Stimulated activated CD4-positive, alpha-beta T cell treated with anti-CD3 and anti-CD28 coated beads, Interleukin-15, amount 100 ng/mL, for 1 hour (primary cell): ENCODE measurements around the gene SNHG17.
"Not testable (repeated sequence)": the region's sequence is repeated elsewhere in the genome, so short reads cannot be mapped to it uniquely, and the experiment has no call there.

Experiments
- DNase-seq, 2 donors: peaks; one replicate each; pipeline ENCODE4 v3.0.0-alpha.2; 2020; ENCODE audit warnings: low read depth in 1 of 2, low spot score in 1 of 2

Gene SNHG17

GRCh38 chr20:38421915-38422314, 13.2 kb downstream of the SNHG17 start:
- no peak for DNase-seq

DNA sequence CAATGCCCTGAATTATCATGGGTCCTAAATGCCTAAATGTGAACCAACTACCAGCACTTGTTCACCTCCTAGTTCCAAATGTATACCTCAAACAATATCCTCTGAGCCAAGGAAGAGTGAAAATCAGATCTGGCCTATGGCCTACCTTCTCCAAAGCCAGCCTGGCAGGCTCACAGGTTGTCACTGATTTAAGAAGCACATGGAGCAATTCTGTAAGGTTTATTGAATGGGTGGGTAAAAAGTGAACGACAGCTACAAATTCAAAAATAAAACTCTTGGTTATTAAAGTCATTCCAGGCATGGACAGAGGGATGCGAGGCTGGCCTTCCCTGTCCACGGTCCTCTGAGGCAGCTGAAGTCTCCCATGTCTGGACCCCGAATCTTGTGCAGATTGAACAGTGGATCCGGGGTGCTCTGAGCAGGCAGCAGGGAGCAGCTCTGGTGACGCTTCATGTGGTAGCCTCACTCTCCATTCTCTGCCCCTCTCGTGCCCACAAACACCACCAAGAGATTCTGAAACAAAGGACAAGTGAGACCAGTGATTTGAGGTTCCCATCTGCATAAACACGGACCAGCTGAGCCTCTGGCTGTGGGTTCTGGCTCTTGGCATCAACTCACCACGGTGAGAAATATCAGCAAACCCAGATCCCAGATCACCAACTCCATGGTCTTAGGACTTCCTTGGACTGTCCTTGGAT, 14.6 kb downstream of the SNHG17 start:
- no peak for DNase-seq

DNA sequence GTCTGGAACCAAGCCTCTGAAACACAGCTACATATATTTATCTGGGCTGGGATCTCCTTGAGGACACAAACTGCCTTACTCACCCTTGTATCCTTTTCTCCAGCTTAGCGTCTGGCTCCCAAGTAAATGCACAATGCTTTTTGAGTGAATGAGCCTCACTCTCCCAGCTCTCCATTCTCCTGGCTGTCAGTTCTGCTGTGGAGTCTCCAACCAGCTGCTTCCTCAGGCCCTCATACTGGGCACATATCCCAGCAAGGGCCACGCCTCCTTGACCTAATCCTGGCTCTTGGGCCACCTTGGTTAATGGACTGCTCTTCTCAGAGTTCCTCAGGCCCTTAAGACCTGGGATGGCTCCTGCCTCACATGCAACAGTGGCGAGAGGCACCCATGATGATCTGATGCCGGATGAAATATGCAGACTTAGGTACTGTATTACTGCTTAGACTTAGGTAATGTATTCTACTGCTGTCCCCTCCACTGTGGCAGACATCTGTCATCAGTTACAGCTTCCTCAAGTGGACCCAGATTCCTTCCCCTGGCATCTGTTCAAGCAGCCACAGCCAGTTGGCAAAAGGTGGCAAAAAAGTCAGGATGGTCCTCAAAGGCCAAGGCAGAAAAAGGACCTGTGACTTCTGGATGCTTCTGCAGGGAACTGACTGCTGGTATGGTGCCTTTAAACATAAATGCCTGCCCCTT, 16.5 kb downstream of the SNHG17 start:
- DNase-seq: no peak

GRCh38 chr20:38414769-38415450, 20.2 kb downstream of the SNHG17 start:
- no peak for DNase-seq

DNA sequence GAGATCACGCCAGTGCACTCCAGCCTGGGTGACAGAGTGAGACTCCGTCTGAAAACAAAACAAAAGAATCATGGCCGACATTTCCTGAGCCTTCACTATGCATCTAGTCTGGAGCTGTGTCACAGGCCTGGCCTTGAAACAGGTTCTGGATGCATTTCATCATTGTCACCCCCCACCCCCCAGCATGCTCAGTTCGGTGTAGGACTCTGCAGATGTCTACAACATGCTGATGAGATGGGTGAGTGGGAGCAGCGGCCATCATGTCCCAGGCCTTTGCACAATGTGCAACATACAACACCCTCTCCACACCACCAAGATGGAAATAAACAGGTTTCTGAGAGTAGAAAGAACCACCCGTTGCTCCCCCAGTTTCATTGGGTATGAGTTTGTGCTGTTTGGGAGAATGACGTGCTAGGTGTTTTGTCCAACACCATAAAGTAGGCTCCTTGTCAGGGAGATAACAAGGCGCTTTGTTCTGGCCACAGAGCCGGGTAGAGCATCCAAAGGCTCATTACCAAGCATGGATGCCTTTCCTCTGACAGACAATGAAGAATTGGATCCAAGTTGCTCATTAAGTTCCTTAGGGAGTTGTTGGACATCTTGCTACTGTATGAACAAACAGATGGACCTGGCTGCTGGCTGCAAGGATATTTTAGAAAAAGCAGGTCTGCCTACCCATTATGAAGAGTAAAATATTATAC, 22.1 kb downstream of the SNHG17 start:
- DNase-seq: no peak

DNA sequence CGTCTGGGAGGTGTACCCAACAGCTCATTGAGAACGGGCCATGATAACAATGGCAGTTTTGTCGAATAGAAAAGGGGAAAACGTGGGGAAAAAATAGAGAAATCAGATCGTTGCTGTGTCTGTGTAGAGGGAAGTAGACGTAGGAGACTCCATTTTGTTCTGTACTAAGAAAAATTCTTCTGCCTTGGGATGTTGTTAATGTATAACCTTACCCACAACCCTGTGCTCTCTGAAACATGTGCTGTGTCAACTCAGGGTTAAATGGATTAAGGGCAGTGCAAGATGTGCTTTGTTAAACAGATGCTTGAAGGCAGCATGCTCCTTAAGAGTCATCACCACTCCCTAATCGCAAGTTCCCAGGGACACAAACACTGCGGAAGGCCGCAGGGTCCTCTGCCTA, 27.3 kb downstream of the SNHG17 start:
- not testable (repeated sequence) for DNase-seq

DNA sequence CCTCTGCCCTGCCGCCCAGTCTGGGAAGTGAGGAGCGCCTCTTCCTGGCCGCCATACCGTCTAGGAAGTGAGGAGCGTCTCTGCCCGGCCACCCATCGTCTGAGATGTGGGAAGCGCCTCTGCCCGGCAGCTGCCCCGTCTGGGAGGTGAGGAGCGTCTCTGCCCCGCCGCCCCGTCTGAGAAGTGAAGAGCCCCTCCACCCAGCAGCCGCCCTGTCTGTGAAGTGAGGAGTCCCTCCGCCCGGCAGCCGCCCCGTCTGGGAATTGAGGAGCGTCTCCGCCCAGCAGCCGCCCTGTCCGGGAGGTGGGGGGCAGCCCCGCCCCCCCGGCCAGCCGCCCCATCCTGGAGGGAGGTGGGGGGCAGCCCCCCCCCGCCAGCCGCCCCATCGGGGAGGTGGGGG, 27.8 kb downstream of the SNHG17 start:
- no peak for DNase-seq

- DNase-seq: no peak
Measured at GRCh38 chr20:38406476-38406875, 28.7 kb downstream of the SNHG17 start.

DNA sequence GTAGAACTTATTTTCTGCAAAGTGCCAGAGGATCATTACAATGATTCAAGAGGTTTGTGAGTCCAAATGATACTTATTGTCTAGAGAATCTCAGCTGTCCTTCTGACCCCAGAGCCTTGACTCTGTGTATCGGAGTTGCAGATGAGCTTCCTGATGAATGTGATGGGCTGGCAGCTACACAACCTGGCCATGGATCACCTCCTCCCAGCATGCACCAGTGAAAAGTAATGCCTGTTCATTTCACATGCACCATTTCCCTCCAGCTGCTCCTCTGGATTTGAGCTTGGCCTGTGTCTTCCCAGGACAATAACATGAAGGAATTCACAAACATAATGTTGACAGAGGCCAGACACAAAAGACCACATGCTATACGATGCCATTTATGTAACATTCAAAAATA, 30.0 kb downstream of the SNHG17 start:
- no peak for DNase-seq

GRCh38 chr20:38404016-38404415, 31.1 kb downstream of the SNHG17 start:
- DNase-seq: no peak

- DNase-seq: no peak
Measured at GRCh38 chr20:38402816-38403215, 32.3 kb downstream of the SNHG17 start.

GRCh38 chr20:38402089-38402488, 33.0 kb downstream of the SNHG17 start:
- no peak for DNase-seq

- DNase-seq: not testable (repeated sequence)
Measured at GRCh38 chr20:38395751-38396395, 39.3 kb downstream of the SNHG17 start.

GRCh38 chr20:38395165-38395564, 40.0 kb downstream of the SNHG17 start:
- no peak for DNase-seq

GRCh38 chr20:38393259-38393658, 41.9 kb downstream of the SNHG17 start:
- no peak for DNase-seq

GRCh38 chr20:38392356-38392755, 42.8 kb downstream of the SNHG17 start:
- DNase-seq: no peak

- no peak for DNase-seq
Measured at GRCh38 chr20:38387953-38388352, 47.2 kb downstream of the SNHG17 start.

- no peak for DNase-seq
Measured at GRCh38 chr20:38386851-38387250, 48.3 kb downstream of the SNHG17 start.

- DNase-seq: no peak
Measured at GRCh38 chr20:38386004-38386403, 49.1 kb downstream of the SNHG17 start.

GRCh38 chr20:38383147-38383546, 52.0 kb downstream of the SNHG17 start:
- DNase-seq: no peak

- DNase-seq: not testable (repeated sequence)
Measured at GRCh38 chr20:38377838-38378237, 57.3 kb downstream of the SNHG17 start.
